GM19397 (cell line): Measurements from ENCODE around the gene TMIE.

Source experiments
- ATAC-seq: cut with Tn5 transposase; IDR thresholded peaks from one replicate; pipeline ENCODE4 v1.9.1; 2021; ENCODE audit warnings: mild to moderate bottlenecking, moderate library complexity; ENCODE audit not compliant: unreplicated experiment

TMIE gene

DNA sequence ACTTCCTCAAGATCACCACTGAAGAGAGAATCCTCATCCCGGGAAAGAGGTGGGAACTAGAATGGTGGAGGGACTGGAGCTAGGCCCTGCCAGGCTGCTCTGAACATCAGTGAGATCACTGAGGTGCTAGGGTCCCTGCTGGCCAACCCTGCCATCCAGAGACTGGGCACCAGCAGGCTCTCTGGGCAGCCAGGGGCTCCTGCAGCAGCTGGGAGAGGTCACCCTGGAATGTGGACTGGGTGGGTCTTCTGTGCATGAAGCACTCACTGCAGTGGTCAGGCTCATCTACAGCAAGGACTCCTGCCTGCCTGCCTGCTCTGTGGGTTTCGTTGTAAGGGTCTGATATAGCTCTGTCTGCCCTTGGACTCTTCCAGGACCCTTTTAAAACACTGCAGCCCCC is 32.6 kb upstream of the TMIE start:
- ATAC-seq, result no peak

DNA sequence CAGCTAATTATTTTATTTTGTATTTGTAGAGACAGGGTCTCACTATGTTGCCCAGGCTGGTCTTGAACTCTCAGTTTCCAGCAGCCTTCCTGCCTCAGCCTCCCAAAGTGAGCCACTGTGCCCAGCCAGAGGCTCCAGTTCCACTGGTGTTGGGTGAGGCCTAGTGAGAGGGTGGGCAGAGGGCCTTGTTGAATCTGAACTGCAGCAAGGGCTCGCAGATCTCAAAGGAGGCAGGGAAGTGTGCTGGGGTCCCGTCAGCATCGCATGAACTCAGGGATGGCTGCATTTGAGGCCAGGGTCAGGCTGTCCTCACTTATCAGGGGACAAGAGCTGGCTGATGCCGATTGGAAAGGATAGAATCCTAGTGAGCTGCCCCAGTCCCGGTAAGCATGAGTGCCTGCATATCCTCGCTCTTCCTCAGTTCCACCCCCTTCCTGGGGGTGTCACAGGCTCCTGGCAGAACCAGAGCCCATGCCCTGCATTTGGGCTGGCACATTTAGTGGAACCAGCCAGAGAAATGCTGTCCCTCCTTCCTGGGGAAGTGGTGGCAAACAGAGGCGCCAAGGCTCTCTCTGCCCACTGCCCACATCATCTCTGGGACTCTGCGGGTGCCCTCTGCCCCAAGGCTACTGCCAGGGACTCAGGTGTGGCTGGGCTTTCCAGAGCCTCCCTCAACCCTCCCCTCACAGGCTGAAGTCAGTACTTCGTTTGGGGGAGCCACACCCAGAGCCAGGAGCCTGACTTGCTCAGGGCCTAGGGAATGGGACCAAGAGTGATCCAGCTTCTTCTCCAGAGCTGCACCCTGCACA is 31.8 kb upstream of the TMIE start:
- ATAC-seq, result no peak

DNA sequence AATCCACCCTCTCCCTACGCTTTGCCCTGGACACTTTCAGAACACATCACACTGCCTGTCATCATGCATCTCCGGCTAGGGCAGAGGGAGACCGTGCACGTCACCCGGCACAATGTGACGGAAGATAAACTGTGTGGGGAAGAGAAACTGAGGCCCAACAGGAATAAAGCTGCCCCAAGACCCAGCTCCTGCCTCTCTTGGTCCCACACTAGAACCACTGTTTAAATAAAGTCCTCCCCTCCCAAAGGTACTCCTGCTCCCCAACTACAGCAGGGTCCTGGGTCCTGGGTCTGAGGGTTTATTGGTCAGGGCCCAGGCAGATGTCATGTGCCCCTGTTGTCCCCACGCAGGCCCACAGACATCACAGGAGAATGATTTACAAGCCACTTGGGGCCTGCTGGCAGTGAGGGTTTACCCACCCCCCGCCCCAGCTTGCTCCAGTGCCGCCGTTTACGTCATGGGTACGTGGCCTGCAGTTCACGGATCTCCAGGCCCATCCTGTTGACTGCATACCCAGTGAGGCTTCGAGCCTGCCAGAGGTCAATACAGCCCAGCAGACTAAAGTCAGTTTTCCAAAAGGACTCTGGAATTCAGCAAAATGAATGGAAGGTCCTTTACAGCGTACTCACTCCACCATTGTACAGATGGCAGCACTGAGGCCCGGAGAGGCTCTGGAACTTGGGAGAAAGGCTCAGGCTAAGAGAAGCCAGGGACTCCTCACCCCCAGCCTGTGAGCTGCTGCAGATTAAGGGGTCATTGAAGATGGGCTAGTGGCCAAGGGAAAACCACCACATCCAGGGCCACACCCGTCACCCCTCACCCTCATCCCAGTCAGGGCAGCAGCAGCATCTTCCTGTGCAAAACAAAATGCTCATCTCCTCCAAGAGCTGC is 30.9 kb upstream of the TMIE start:
- ATAC-seq, result no peak

DNA sequence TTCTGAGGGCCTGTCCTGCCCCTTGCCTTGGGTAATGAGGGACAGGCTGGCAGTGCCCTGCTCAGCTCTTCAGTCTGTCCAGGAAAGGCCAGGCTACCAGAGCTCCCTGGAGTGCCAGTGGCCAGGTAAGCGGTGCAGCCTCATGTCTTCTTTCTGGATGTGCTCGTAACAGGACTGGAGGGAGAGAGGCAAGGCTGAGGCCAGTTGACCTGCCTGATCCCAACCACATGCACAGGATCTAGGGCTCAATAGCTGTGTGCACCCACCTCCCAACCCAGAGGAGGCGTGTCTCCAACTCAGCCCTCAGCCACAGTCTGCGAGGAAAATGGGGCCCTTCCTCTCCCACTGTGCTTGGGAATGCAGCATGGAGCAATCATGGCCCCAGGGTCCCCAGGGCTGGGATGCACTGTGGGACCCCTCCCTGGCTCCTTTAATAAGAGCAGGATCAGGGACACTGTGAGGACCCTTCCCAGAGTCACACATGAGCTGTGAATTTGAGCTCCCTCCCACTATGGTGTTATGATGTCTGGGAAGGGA is 30.2 kb upstream of the TMIE start:
- ATAC-seq, result no peak

DNA sequence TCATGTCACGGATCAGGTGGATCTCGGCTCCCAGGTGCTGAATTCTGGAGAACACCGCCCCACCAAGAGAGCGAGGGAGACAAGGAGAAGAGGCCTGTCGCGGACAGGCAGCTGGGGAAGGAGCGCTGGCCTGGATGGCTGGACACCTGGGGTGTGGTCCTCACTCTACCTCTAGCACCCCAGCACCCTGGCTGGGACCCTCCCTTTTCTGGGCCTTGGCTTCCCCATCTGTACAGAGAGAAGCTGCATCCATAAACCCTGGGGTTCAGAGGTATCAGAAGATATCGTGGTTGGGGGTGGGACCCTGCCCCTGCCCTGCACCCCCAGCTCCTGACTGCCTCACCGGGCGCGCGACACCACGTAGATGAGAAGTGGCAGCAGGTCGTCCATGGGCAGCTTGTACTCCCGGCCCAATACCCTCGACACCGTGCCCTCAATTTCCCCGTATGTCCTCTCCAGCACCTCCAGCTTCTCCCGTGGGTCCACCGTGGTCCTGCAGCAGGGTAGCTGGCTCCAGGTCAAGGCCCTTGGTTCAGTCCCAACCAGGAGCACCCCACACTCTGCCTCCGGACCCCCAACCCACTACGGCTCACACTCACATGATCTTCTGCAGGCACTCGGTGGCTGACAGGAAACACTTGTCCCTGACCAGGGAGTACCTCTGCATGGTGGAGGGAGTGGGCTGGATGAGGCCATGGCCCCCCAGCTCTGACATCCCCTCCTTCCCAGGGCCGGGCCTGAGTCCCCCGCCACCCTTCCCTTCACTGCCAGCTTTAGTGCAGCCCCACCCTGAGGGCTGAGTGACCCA is 29.4 kb upstream of the TMIE start:
- no peak for ATAC-seq

DNA sequence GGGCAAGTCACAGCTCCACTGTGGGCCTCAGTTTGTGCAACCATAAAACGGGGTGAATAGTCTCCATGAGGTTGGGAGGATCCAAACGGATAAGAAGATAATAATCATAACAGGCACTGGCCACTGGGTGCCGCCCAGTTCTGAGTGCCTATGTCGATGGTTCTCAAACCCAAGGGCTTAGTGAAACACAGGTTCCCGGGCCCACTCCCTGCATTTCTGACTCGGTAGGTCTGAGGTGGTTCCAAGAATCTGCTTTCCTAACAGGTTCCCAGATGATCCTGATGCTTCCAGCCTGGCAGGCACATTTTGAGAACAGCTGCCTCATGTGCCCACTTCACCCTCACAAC is 28.9 kb upstream of the TMIE start:
- no peak for ATAC-seq

DNA sequence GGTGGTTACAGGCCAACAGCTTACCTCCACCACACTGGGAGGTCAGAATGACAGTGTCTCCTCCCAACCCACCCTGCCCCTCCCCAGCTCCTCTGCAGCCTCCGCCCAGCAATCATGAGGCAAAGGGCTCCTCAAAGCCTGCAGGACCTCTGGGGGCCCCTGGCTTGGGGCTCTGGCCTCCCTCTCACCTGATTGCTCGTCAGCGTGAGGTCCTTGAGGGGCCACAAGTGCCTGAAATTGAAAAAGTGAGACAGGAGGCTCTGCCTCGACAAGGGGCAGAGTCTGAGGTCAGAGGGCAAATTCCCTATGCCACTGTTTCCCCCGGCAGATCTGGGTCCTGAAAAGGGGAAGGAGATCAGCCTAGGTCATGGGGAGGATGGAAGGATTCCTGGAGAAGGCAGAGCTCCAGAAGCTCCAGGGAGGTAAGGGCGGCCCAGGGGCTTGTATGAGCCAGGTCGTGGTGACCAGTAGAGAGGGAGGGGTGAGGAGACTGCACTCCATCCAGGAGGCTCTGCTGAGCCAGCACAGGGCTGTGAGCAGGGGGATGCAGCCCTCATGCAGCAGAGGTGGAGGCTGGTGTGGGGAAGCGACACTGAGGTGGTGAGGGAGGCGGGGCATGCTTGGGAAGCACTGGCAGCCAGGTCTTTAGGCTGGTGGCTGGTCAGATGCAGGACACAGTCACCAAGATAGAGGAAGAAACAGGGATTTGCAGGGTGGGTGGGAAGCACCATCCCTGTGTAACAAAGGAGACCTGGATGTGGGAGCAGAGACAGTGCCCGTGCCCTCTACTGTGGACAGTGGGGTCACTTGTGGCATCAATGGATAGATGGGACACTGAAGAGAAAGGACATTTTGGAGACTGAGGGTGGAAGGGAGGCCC is 27.8 kb upstream of the TMIE start:
- ATAC-seq, result no peak

DNA sequence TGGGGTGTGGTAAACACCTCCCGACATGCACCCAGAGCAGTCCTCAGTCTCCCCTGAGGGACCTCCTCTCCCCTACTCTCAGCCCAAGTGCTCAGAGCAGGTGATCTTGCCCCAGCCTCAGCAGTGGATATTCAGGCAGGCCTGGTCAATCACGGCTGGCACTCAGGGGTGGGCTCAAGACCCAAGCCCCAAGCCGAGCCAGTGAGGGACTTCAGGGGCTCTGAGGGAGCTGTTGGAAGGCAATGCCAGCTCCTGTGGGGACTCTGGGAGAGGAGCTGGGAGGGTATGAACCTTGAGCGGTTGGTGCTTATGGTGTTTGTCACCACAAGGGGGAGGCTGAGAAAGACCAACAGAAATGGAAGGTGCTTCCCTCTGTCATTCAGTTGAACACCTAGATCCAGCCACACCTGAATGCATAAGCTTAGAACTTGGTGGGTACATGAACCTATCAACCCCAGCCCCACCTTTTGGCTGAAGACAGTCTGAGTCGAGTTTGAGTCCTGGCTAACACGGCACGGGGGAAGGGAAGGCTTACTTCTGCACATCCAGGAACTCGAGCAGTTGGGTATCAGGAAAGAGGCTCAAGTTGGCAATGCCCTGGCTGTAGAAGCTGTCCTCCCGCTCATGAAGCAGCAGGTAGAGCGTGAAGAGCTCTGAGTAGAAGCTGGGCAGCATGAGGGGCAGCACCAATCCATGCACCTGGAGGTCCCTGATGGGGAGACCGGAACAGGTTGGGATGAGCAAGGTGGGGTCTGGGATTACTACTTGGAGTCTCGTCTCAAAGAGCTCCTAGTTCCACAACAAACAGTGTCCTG is 27.0 kb upstream of the TMIE start:
- ATAC-seq, result no peak

DNA sequence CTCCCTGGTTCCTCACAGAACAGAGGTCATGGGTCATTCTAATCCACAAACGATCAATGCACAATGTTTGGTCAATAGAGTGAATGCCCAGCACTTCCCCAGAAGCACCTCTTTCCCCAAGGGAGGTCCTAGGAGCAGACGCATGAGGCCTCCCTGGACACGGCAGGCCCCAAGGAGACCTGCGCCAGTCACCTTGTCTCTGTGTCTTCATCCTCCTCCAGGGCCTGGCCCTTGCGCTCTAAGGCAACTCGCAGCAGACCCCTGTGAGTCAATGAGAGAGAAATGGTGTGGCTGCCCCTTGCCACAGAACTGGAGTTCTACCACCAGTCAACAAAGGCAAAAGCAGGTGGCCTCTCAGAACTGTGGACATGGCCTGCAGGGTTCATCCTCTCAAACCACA is 25.8 kb upstream of the TMIE start:
- no peak for ATAC-seq

DNA sequence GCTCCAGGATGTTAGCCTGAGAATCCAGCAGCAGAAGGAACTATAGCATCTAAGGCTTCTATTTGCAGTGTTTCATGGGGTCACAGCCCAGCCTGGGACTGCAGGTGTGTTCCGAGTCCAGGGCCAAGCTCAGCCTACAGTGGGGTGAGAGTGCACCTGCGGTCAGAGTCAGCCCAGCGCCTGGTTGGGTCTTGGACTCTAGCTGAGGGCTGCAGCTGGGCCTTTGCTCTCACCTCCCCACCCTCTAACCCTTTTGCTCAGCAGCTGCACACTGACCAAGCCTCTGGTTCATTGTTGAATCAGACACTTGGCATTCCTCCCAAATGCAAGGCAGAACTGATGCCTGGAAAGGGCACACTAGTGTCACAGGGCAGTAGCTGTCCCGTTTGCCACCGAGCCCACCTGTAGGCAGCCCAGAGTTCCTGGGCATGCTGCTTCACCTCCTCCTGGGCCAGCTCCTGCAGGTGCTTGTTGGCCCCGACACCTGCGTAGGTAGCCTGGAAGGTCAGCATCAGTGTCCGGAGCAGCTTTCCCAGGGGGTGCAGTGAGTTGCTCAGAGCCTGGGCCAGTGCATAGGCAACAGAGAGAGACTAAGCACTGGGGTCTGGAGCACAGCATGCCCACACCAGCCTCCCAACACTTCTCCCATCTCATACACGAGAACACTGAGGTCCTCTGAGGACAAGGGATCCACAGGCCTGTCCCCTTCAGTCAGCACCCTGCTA is 25.2 kb upstream of the TMIE start:
- ATAC-seq, result no peak

DNA sequence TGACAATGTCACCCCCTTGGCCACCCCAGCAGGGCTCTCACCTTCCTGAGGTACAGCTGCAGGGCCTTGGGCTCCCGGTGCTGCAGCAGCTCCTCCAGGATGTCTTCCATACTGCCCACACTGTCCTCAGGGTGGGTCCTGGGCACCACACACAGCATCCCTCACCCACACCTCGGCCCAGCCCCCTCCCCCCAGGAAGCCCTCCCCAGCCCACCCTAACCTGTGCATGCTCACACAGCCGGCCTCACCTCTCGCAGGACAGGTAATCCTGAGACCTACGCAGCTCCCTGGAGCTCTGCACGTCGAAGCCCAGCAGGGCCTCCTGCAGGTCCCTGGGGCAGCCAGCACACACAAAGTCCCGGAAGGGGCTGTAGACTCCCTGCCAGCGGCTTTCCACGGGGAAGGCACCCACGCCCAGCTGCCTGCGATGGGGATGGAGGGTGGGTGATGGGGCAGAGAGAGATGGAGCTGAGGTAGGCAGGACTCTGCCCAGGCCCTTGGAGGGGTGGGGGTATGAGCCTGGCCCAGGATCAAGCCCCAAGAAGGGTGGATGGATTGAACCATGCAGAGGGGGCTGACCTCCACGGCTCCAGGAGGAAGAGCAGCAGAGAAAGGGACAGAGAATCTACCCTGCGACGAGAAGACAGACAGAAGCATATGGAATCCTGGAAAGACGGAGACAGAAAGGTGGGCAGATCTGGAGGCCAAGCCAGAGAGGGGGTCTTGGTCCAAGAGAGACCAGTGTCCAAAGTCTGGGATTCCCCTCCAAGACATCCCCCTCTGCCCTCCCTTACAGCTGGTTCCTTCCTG is 24.4 kb upstream of the TMIE start:
- ATAC-seq, result no peak

DNA sequence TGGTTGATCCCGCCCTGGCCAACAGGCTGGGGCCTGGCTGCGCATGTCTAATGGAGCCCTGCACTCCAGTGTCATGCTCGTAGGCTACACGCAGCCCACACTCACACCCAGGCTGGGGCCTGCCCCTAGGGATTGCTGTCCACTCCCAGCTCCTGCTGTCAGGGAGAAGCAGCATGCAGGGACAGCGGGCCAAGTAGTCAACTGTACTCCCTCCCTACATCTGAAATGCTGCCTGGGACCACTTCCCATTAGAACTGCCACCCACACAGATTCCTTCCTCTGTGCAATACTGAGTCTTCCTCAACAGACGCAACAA is 23.8 kb upstream of the TMIE start:
- no peak for ATAC-seq

DNA sequence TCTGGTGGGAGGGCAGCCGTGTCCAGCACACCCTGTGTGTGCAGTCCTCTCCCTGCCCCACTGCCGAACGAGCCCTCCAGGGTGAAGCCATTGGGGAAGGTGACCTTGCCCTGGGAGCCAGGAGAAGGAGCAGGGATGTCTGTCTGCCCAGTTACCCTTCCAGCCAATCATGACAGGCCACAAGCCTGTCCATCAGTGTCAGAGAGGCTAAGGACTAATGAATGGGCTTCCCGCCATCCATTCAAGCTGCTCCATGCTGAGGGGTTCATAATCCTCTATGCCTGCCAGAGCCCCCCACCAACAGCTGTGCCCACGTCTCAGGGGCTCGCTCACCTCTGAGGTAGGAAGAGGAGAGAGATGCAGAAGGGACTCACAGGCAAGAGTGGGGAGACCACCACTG is 22.9 kb upstream of the TMIE start:
- ATAC-seq, result no peak

DNA sequence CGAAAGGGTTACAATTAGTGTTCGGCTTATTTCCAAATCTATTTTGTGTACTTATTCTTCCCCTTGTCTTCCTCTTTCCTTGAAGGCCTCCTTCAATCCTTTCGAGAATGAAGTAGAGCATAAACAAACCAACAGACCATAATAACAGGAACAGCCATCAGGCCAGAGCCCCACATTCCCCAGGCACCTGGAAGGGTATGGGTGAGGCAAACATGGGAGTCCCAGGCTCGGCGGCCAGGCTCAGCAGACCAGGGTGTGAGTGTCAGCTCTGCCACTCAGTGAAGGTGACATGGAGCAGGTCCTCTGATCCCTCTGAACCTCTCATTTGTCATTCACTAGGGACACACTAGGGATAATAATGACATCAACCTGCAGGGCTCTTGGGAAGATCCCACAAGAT is 21.5 kb upstream of the TMIE start:
- no peak for ATAC-seq

DNA sequence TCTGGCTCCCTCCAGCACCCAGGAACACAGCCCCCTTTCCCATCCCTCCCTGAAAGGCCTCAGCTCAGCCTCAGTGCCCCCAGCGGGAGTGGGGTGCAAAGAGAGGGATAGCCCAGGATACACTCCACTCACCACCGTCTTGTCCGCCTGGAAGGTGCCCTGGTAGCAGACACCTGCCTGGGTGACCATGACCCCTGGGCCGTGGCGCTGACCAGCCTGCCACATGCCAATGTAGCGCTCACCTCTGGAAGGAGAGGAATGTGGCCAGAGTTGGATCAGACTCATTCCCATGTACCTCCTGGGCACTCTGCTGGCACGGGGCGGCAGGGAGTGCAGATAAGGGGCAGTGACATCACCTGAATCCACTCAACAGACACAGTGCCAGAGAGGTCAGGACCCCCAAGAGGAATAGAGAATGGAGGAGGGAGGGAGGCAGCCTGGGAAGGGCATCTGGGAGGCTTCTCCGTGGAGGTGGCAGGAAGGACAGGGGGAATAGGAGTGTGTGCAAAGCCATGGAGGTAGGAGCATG is 20.8 kb upstream of the TMIE start:
- ATAC-seq, result no peak

DNA sequence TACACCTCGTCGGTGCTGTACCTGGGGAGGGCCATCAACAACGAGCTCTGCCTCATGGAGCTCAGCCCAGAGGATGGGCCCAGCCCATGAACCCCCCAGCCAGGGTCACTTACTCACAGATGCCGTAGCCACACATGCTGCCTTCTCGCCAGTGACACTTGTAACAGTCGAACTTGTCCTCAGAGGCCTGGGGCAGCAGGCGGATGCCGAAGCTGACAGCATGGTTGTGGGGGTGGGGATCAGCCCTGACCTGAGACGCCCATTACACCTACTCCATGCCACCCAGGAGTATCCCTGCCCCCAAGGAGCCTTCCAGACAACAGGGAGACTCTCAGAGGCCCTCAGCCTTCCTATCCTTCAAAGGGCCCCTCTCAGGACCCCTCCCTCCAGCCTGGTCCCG is 19.8 kb upstream of the TMIE start:
- no peak for ATAC-seq

DNA sequence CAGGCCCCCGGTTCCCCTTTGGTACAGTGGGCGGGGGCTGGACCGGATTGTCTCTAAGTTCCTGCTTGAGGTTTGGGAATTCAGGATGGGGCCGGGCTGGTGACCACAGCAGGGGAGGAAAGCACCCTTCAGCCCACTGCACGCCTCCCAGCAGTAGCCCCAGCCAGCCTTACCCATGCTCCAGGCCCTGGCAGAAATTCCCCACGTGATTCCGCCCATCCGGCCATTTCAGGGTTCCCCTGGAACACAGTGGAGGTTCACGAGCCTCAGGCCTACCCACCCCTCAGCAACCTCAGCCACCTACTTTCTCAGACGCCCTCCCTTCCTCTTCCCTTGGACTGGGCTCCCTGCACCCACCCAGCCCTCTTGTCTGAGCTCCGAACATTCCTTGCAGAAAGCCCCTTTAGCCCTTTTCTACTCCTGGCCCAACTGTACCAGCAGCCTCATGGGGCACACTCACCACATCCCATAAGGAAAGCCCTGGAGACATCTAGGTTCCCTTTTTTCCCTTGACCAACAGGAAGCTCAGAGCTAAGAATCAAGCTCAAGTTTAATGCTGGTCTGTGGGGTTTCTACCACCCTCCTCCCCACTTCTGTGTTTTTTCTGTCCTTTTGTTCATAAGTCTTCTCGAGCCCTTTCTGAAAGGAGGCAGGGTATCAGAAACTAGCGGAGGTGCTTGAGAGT is 19.2 kb upstream of the TMIE start:
- no peak for ATAC-seq
